HepG2 (cell line): ENCODE measurements around the gene IGSF5.

ENCODE experiments used
- BCL3 ChIP-seq: sonication (generic); formaldehyde crosslinking; IDR thresholded peaks from 2 replicates; pipeline ENCODE4 v1.5.1; 2020; ENCODE audit warnings: mild to moderate bottlenecking, missing genetic modification reagents, moderate library complexity
- JUND ChIP-seq: sonication (generic); formaldehyde crosslinking; IDR thresholded peaks from 2 replicates; pipeline ENCODE4 v1.8.0; 2022; ENCODE audit warnings: mild to moderate bottlenecking, missing genetic modification reagents
- MYC ChIP-seq: sonication (generic); formaldehyde crosslinking; IDR thresholded peaks from 2 replicates; pipeline ENCODE4 v1.9.0; 2021; ENCODE audit warnings: missing genetic modification reagents, borderline replicate concordance
- RBAK ChIP-seq: sonication (generic); formaldehyde crosslinking; IDR thresholded peaks from 2 replicates; pipeline ENCODE4 v1.5.1; 2020; ENCODE audit warnings: mild to moderate bottlenecking, missing genetic modification reagents
- ZBTB21 ChIP-seq: sonication (generic); formaldehyde crosslinking; IDR thresholded peaks from 2 replicates; pipeline ENCODE4 v1.4.0; 2020; ENCODE audit warnings: missing genetic modification reagents
- TF ChIP-seq, protein P1 (sequence below): sonication (generic); formaldehyde crosslinking; IDR thresholded peaks from 2 replicates; pipeline ENCODE4 v1.5.0; 2020; ENCODE audit warnings: mild to moderate bottlenecking, missing genetic modification reagents, moderate library complexity

DNA sequence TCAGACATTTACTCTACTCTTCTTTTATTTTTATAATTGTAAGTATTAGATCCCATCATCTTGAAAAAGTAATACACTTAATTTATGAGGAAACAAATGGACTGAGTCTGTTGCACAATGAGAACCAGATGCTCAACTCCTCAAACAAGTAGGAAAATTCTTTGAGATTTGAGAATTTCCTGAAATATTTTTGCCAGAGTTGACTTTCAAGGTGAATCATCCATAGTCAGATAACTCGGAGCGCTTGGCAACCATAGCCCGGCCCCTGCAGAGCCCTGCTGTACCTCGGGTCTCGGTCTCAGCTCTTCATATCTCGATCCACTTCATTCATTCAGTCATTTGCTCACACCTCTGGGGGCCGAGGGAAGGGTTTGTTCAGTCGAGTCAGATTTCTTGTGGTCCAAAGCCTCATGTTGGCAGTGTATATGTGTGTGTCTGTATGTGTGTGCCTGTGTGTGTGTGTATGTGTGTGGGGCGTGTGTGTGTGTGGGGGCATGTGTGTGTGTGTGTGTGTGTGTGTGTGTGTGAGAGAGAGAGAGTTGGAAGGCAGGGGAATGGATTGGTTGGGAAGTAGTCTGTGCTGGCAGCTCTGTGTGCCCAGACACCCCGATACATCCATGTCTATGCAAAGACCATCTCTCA lies 104.2 kb downstream of the IGSF5 start:
- TF ChIP-seq MYC (CRISPR knock-in tag) = no peak
- TF ChIP-seq JUND (CRISPR knock-in tag) = no peak
- TF ChIP-seq RBAK (CRISPR knock-in tag) = no peak
- no peak for TF ChIP-seq ZBTB21 (CRISPR knock-in tag)
- no peak for TF ChIP-seq BCL3
- TF ChIP-seq, protein P1, sequence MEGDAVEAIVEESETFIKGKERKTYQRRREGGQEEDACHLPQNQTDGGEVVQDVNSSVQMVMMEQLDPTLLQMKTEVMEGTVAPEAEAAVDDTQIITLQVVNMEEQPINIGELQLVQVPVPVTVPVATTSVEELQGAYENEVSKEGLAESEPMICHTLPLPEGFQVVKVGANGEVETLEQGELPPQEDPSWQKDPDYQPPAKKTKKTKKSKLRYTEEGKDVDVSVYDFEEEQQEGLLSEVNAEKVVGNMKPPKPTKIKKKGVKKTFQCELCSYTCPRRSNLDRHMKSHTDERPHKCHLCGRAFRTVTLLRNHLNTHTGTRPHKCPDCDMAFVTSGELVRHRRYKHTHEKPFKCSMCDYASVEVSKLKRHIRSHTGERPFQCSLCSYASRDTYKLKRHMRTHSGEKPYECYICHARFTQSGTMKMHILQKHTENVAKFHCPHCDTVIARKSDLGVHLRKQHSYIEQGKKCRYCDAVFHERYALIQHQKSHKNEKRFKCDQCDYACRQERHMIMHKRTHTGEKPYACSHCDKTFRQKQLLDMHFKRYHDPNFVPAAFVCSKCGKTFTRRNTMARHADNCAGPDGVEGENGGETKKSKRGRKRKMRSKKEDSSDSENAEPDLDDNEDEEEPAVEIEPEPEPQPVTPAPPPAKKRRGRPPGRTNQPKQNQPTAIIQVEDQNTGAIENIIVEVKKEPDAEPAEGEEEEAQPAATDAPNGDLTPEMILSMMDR (CRISPR knock-in tag) = no peak
